T follicular helper cell (primary cell): Measurements from ENCODE around the gene NPY.
"Not testable (repeated sequence)": the region's sequence is repeated elsewhere in the genome, so short reads cannot be mapped to it uniquely, and the experiment has no call there.

Source experiments
- DNase-seq: peaks from one replicate; pipeline ENCODE4 v3.0.0-alpha.2; 2020; ENCODE audit warnings: low read depth
- total RNA-seq, 2 experiments: gene quantifications; one replicate each; lab custom pipeline; 2026; lab: John Stamatoyannopoulos, UW

The NPY gene
- 0 to 0.04 reads per million in 2 experiments for total RNA-seq

- DNase-seq, result no peak
Observed at GRCh38 chr7:24283897-24284698, at the start of gene NPY. Gene NPY, plus strand, starts transcription at chr7:24284190. Its CDS starts 1,051 bp downstream, at chr7:24285241.

GRCh38 chr7:24239260-24239659 lies 44.7 kb upstream of the NPY start:
- DNase-seq, result no peak

GRCh38 chr7:24241206-24241605 lies 42.8 kb upstream of the NPY start:
- DNase-seq, result no peak

DNA sequence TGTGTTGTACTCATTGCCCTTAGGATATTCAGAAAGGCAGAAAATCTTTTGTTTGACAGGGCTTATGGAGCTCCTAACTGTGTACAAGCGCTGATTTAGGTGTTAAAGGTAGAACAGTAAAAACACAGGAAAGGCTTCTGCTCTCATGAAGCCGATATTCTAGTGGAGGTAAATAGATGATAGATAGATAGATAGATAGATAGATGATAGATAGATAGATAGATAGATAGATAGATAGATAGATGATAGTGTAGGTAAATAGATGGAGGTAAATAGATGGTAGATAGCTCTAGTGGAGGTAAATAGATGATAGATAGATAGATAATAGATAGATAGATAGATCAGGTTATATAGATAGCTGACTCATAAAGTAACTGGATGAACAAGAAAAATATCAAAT lies 39.4 kb upstream of the NPY start:
- DNase-seq, result no peak

- DNase-seq, result no peak
Observed at GRCh38 chr7:24245362-24245761, 38.6 kb upstream of the NPY start.

DNA sequence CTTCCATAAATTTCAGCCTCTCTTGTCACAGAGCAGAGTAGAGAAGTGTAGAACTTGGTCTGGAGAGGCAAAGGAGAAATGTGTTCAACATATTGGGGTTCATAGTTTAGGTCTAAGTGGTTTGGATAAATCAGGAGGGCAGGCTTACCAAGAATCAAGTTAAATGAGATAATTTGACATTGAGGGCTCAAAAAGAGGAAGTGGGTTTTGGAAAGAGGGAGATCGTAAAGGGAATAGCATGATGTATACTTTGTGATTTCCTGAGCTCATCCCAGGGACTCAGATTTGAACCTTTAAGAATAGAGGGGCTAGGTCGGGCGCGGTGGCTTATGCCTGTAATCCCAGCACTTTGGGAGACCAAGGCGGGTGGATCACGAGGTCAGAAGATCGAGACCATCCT lies 34.7 kb upstream of the NPY start:
- no peak for DNase-seq

DNA sequence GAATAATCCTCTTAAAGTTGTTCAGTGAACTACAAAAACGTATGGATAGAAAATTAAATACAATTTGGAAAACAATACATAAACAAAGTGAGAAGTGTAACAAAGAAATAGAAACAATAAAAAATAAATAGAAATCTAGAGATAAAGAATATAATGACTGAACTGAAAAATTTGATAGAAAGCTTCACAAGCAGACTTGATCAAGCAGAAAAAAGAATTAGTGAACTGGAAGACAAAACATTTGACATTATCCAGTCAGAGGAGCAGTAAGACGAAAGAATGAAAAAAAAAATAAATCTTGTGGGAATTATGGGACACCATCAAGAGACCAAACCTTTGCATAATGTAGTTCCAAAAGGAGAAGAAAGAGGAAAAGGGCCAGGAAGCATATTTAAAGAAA lies 32.4 kb upstream of the NPY start:
- no peak for DNase-seq

DNA sequence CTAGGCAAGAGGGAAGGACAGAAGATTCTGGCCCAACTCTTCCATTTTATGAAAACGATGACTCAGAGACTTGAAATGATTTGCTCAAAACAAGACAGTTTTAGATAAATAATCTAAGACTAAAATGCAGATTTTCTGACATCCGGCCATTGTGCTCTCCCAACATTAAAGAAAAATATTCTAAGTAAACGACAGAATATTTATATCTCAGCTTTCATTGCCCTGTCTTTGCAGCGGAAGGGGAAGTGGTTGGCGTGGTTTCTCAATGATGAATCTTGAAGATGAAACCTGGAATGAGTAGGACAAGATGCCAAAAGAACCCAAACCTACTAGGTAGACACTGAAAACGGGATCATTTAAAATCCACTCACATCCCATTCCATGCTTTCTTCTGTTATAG lies 28.9 kb upstream of the NPY start:
- no peak for DNase-seq

- not testable (repeated sequence) for DNase-seq
Observed at GRCh38 chr7:24258324-24258723, 25.7 kb upstream of the NPY start.

GRCh38 chr7:24271938-24272337 lies 12.1 kb upstream of the NPY start:
- DNase-seq, result no peak

GRCh38 chr7:24279512-24279911 lies 4.5 kb upstream of the NPY start:
- DNase-seq, result no peak

- DNase-seq, result no peak
Observed at GRCh38 chr7:24283554-24283896, 465 bp upstream of the NPY start.

GRCh38 chr7:24284699-24285506 lies 913 bp downstream of the NPY start:
- no peak for DNase-seq

- DNase-seq, result no peak
Observed at GRCh38 chr7:24290004-24290641, 6.1 kb downstream of the NPY start.

DNA sequence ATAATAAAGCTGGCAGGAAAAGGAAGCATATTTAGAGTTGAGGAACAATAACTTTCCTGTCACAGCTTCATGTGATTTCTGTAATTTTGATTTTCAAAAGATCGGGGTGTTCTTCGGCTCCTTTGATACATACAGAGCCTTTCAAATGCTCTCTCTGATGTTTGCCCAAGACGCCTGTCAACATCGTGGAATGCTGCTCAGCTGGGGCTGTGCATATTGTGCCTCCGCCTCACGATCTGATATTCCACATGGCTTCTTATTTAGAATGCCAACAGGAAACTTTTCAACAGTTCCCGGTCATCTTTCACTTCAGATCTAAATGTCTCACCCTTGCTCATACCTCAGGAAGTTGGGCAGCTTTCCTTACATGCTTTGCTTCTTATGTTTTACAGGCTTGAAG lies 7.3 kb downstream of the NPY start:
- DNase-seq, result no peak

- DNase-seq, result no peak
Observed at GRCh38 chr7:24297362-24297761, 13.4 kb downstream of the NPY start.

DNA sequence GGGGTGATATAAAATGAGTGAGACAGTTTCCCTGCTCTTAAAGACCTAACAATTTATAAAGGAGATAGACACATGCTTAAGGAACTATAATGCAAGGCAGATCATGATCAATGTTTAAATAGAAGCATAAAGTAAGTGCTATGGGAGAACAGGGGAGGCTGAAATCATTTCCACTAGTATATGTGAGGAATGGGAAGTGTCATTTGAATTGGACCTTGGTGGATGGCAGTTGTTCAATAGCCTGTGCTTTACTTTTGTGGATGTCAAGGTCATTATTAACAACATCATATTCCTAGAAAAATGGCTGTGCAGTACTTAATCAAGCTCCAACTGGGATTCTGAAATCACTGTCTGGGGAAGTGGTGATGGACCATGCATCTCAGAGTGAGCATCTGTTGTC lies 14.7 kb downstream of the NPY start:
- no peak for DNase-seq

DNA sequence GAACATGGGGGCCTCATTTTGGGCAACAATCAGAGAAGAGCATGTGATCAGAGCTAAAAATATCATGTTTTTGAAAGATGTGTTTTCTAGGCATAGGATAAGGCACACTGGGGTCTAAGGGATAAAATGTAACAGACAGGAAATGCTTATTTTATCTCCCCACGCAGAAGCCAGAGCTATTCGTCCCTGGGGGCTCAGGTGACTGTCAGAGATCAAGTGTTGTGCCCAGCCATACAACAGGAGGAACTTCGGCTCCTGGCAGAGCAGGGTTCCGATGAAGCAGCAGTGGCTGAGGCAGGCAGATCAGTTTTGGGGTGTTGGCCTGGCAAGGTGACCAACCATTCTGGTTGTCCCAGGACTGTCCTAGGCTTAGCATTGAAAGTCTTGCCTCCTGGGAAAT lies 15.2 kb downstream of the NPY start:
- DNase-seq, result no peak

DNA sequence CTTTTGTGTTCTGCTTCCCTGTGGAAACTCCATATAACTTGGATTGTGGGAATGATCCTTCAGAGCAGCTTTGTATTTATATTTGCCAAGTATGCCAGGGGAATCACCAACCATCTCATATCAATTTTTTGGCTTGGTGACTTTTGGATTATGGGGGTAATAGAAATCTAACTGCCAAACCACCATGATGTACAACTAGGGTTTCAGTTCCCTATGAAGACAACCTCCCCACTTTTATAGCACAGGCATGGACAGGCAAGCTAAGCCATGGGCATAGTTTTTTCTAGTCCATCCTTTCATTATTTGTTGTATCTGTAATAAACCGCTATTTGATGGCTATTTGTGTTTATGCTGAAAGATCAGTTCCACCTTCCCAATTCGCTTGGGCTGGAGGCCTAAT lies 17.7 kb downstream of the NPY start:
- DNase-seq, result no peak

GRCh38 chr7:24304494-24305095 lies 20.6 kb downstream of the NPY start:
- DNase-seq, result no peak

GRCh38 chr7:24307326-24307725 lies 23.3 kb downstream of the NPY start:
- DNase-seq, result no peak

GRCh38 chr7:24312588-24312987 lies 28.6 kb downstream of the NPY start:
- DNase-seq, result no peak
